Neural progenitor cell (in vitro differentiated cells): ENCODE data around the gene CLEC11A. TPM values are rescaled to one million over a fixed set of nuclear protein-coding genes. Genes with fewer than 3 reads are reported as not detected.

Experiments
- DNase-seq: peaks from one replicate; pipeline ENCODE4 v3.0.0-alpha.2; 2016; ENCODE audit warnings: low spot score
- H2AFZ ChIP-seq: fragments of 200-600 bp; sonication (generic); replicated peaks from 2 replicates; pipeline ENCODE4 v1.6.1; 2016; ENCODE audit warnings: antibody characterized with exemption
- H3F3A ChIP-seq: fragments of 200-600 bp; sonication (generic); 2 replicates; pipeline ENCODE4 v1.6.1; 2016; ENCODE audit warnings: antibody characterized with exemption, low read depth
- H3K27ac ChIP-seq: fragments of 200-600 bp; sonication (generic); 2 replicates; pipeline ENCODE4 v1.5.1; 2016; ENCODE audit warnings: mild to moderate bottlenecking
- H3K27me3 ChIP-seq: fragments of 200-600 bp; sonication (generic); 2 replicates; pipeline ENCODE4 v1.6.1; 2016; ENCODE audit warnings: mild to moderate bottlenecking, moderate library complexity
- H3K36me3 ChIP-seq: fragments of 200-600 bp; sonication (generic); 2 replicates; pipeline ENCODE4 v1.5.1; 2016
- H3K4me1 ChIP-seq: fragments of 200-600 bp; sonication (generic); 2 replicates; pipeline ENCODE4 v1.6.1; 2016; ENCODE audit warnings: mixed run types
- H3K4me2 ChIP-seq: fragments of 200-600 bp; sonication (generic); 2 replicates; pipeline ENCODE4 v1.6.1; 2016
- H3K4me3 ChIP-seq: fragments of 200-600 bp; sonication (generic); 2 replicates; pipeline ENCODE4 v1.5.1; 2016
- H3K79me2 ChIP-seq: fragments of 200-600 bp; sonication (generic); 2 replicates; pipeline ENCODE4 v1.6.1; 2016; ENCODE audit warnings: low read depth
- H3K9ac ChIP-seq: fragments of 200-600 bp; sonication (generic); 2 replicates; pipeline ENCODE4 v1.6.1; 2016
- H3K9me3 ChIP-seq: fragments of 200-600 bp; sonication (generic); 2 replicates; pipeline ENCODE4 v1.5.1; 2016; ENCODE audit warnings: low read depth
- H4K20me1 ChIP-seq: fragments of 200-600 bp; sonication (generic); 2 replicates; pipeline ENCODE4 v1.6.1; 2016; ENCODE audit warnings: low read depth
- H3K27ac Mint-ChIP-seq: 3 replicates; pipeline ENCODE4 v1.8.0; 2021; ENCODE audit warnings: mixed read lengths
- H3K27me3 Mint-ChIP-seq: 2 replicates; pipeline ENCODE4 v1.8.0; 2022; ENCODE audit warnings: low read depth, mild to moderate bottlenecking, inconsistent platforms, moderate library complexity, mixed read lengths; ENCODE audit not compliant: insufficient read depth
- H3K36me3 Mint-ChIP-seq: 3 replicates; pipeline ENCODE4 v1.8.0; 2021; ENCODE audit warnings: mixed read lengths
- H3K4me1 Mint-ChIP-seq: 3 replicates; pipeline ENCODE4 v1.8.0; 2021; ENCODE audit warnings: mixed read lengths
- H3K4me3 Mint-ChIP-seq: 3 replicates; pipeline ENCODE4 v1.8.0; 2021; ENCODE audit warnings: mild to moderate bottlenecking, moderate library complexity, mixed read lengths
- H3K9me3 Mint-ChIP-seq: 3 replicates; pipeline ENCODE4 v1.8.0; 2020; ENCODE audit warnings: mixed read lengths
- CTCF ChIP-seq: fragments of 200-600 bp; sonication (generic); IDR thresholded peaks from 2 replicates; pipeline ENCODE4 v1.5.1; 2017; ENCODE audit warnings: antibody characterized with exemption, mild to moderate bottlenecking
- EZH2 ChIP-seq: fragments of 200-600 bp; sonication (generic); IDR thresholded peaks from 2 replicates; pipeline ENCODE4 v1.6.1; 2017; ENCODE audit warnings: antibody characterized with exemption, mild to moderate bottlenecking, moderate library complexity
- EZH2phosphoT487 ChIP-seq: fragments of 200-600 bp; sonication (generic); IDR thresholded peaks from 2 replicates; pipeline ENCODE4 v1.6.1; 2017; ENCODE audit warnings: antibody characterized with exemption
- total RNA-seq: library from RNA; depleted of rRNA; stranded (reverse); fragments of >200 nt; gene quantifications from 2 replicates; pipeline ENCODE4 v1.2.3, GENCODE V29; 2015; ENCODE audit warnings: low replicate concordance

CLEC11A gene
- total RNA-seq, 1 donor from 2014 or later = 0.09 TPM

GRCh38 chr19:50688766-50689165 is 34.4 kb upstream of the CLEC11A start:
- no peak overlapping the region for H3K27ac Mint-ChIP-seq
- no peaks in the 10 kb centered on the region for H3F3A ChIP-seq
- H3K4me1 Mint-ChIP-seq = peaks cover 8% of the 10 kb centered on the region
- peaks cover 22% of the 10 kb centered on the region for H3K27me3 Mint-ChIP-seq
- TF ChIP-seq CTCF (no peak), EZH2 (no peak), EZH2phosphoT487 (no peak)
- no peaks in the 10 kb centered on the region for H3K9me3 Mint-ChIP-seq
- no peak overlapping the region for H3K4me3 ChIP-seq
- H3K4me2 ChIP-seq = no peak overlapping the region
- no peak overlapping the region for H3K4me3 Mint-ChIP-seq
- H3K36me3 ChIP-seq = no peaks in the 10 kb centered on the region
- no peak for DNase-seq
- H3K9me3 ChIP-seq = no peaks in the 10 kb centered on the region
- peaks cover 13% of the 10 kb centered on the region for H4K20me1 ChIP-seq
- H3K4me1 ChIP-seq = no peaks in the 10 kb centered on the region
- no peak overlapping the region for H3K27ac ChIP-seq
- H3K79me2 ChIP-seq = no peaks in the 10 kb centered on the region
- peaks cover 100% of the 10 kb centered on the region for H3K27me3 ChIP-seq
- H3K9ac ChIP-seq = no peak overlapping the region
- no peak overlapping the region for H2AFZ ChIP-seq
- H3K36me3 Mint-ChIP-seq = peaks cover 20% of the 10 kb centered on the region

- peaks cover 30% of the 10 kb centered on the region for H3K27me3 Mint-ChIP-seq
- H3K4me1 ChIP-seq = peaks cover 1% of the 10 kb centered on the region
- H3K9me3 Mint-ChIP-seq = no peaks in the 10 kb centered on the region
Measured at GRCh38 chr19:50690439-50690838, 32.7 kb upstream of the CLEC11A start.

GRCh38 chr19:50693064-50693975 is 29.8 kb upstream of the CLEC11A start:
- Histone ChIP-seq H3K4me2 (peak overlapping the region; percentile 52), H3K4me1 (peaks cover 4% of the 10 kb centered on the region), H3K79me2 (no peaks in the 10 kb centered on the region), H3F3A (no peaks in the 10 kb centered on the region), H3K36me3 (no peaks in the 10 kb centered on the region), H2AFZ (no peak overlapping the region), H3K4me3 (no peak overlapping the region), H3K27ac (no peak overlapping the region), H3K9me3 (no peaks in the 10 kb centered on the region), H3K9ac (no peak overlapping the region), H4K20me1 (peaks cover 32% of the 10 kb centered on the region), H3K27me3 (peaks cover 100% of the 10 kb centered on the region)
- peaks cover 35% of the 10 kb centered on the region for H3K27me3 Mint-ChIP-seq
- H3K9me3 Mint-ChIP-seq = no peaks in the 10 kb centered on the region
- TF ChIP-seq CTCF = no peak
- TF ChIP-seq EZH2phosphoT487 = no peak
- peak; percentile 27 for TF ChIP-seq EZH2
- peak; percentile 39 for DNase-seq
- H3K36me3 Mint-ChIP-seq = peaks cover 6% of the 10 kb centered on the region
- H3K4me3 Mint-ChIP-seq = peak overlapping the region; percentile 80
- H3K27ac Mint-ChIP-seq = no peak overlapping the region
- peaks cover 14% of the 10 kb centered on the region for H3K4me1 Mint-ChIP-seq

More at GRCh38 chr19:50690439-50690838, 32.7 kb upstream of the CLEC11A start:
- no peak overlapping the region for H3K9ac ChIP-seq
- Mint-ChIP-seq H3K4me3 (no peak overlapping the region), H3K36me3 (peaks cover 14% of the 10 kb centered on the region), H3K27ac (no peak overlapping the region), H3K4me1 (peaks cover 12% of the 10 kb centered on the region)
- no peaks in the 10 kb centered on the region for H3K79me2 ChIP-seq
- H3K4me3 ChIP-seq = no peak overlapping the region
- no peaks in the 10 kb centered on the region for H3F3A ChIP-seq
- no peaks in the 10 kb centered on the region for H3K9me3 ChIP-seq
- H3K27ac ChIP-seq = no peak overlapping the region
- H3K36me3 ChIP-seq = no peaks in the 10 kb centered on the region
- no peak overlapping the region for H3K4me2 ChIP-seq
- peaks cover 23% of the 10 kb centered on the region for H4K20me1 ChIP-seq
- DNase-seq = no peak
- peaks cover 100% of the 10 kb centered on the region for H3K27me3 ChIP-seq
- no peak overlapping the region for H2AFZ ChIP-seq
- no peak for TF ChIP-seq CTCF
- no peak for TF ChIP-seq EZH2phosphoT487
- TF ChIP-seq EZH2 = no peak
